Measurements from ENCODE around the gene KIFBP. TPM values are rescaled to one million over a fixed set of nuclear protein-coding genes. Genes with fewer than 3 reads are reported as not detected.
"Not testable (repeated sequence)": the region's sequence is repeated elsewhere in the genome, so short reads cannot be mapped to it uniquely, and the experiment has no call there.

Gene KIFBP
- total RNA-seq, 1 donor from 2014 or later, result 43.2 TPM

- Mint-ChIP-seq H3K27me3 (ENCODE audit: low read depth) (no peaks in the 10 kb centered on the region), H3K4me1 (ENCODE audit: low read depth) (no peaks in the 10 kb centered on the region), H3K9me3 (ENCODE audit: low read depth) (no peaks in the 10 kb centered on the region), H3K4me3 (ENCODE audit: unreplicated experiment) (no peak overlapping the region), H3K36me3 (ENCODE audit: low read depth) (peaks cover 24% of the 10 kb centered on the region), H3K27ac (ENCODE audit: unreplicated experiment) (peak overlapping the region; percentile 63)
- no peak for DNase-seq (ENCODE audit: low spot score)
- no peak for TF ChIP-seq CTCF (IDR thresholded peaks at IDR 0.05)
Observed at GRCh38 chr10:69018613-69019012, 30.0 kb downstream of the KIFBP start.

GRCh38 chr10:69022611-69023010 is 34.0 kb downstream of the KIFBP start:
- Mint-ChIP-seq H3K4me1 (ENCODE audit: low read depth) (no peaks in the 10 kb centered on the region), H3K36me3 (ENCODE audit: low read depth) (peaks cover 9% of the 10 kb centered on the region), H3K27me3 (ENCODE audit: low read depth) (no peaks in the 10 kb centered on the region), H3K27ac (ENCODE audit: unreplicated experiment) (no peak overlapping the region), H3K9me3 (ENCODE audit: low read depth) (no peaks in the 10 kb centered on the region), H3K4me3 (ENCODE audit: unreplicated experiment) (no peak overlapping the region)
- DNase-seq (ENCODE audit: low spot score), result no peak
- no peak for TF ChIP-seq CTCF (IDR thresholded peaks at IDR 0.05)

- Mint-ChIP-seq H3K4me1 (ENCODE audit: low read depth) (no peaks in the 10 kb centered on the region), H3K27me3 (ENCODE audit: low read depth) (no peaks in the 10 kb centered on the region), H3K27ac (ENCODE audit: unreplicated experiment) (no peak overlapping the region), H3K36me3 (ENCODE audit: low read depth) (no peaks in the 10 kb centered on the region), H3K4me3 (ENCODE audit: unreplicated experiment) (no peak overlapping the region), H3K9me3 (ENCODE audit: low read depth) (no peaks in the 10 kb centered on the region)
- DNase-seq (ENCODE audit: low spot score), result no peak
- no peak for TF ChIP-seq CTCF (IDR thresholded peaks at IDR 0.05)
Observed at GRCh38 chr10:69025370-69025896, 36.8 kb downstream of the KIFBP start.

- Mint-ChIP-seq H3K36me3 (ENCODE audit: low read depth) (no peaks in the 10 kb centered on the region), H3K9me3 (ENCODE audit: low read depth) (no peaks in the 10 kb centered on the region), H3K27me3 (ENCODE audit: low read depth) (peaks cover 2% of the 10 kb centered on the region), H3K27ac (ENCODE audit: unreplicated experiment) (no peak overlapping the region), H3K4me3 (ENCODE audit: unreplicated experiment) (no peak overlapping the region), H3K4me1 (ENCODE audit: low read depth) (no peaks in the 10 kb centered on the region)
- DNase-seq (ENCODE audit: low spot score), result peak; percentile 22
- no peak for TF ChIP-seq CTCF (IDR thresholded peaks at IDR 0.05)
Observed at GRCh38 chr10:69033256-69033655, 44.7 kb downstream of the KIFBP start.

- DNase-seq (ENCODE audit: low spot score), result peak; percentile 34
- no peaks in the 10 kb centered on the region for H3K9me3 Mint-ChIP-seq (ENCODE audit: low read depth)
- H3K4me3 Mint-ChIP-seq (ENCODE audit: unreplicated experiment), result no peak overlapping the region
- no peaks in the 10 kb centered on the region for H3K4me1 Mint-ChIP-seq (ENCODE audit: low read depth)
- no peaks in the 10 kb centered on the region for H3K36me3 Mint-ChIP-seq (ENCODE audit: low read depth)
- H3K27me3 Mint-ChIP-seq (ENCODE audit: low read depth), result peaks cover 2% of the 10 kb centered on the region
- H3K27ac Mint-ChIP-seq (ENCODE audit: unreplicated experiment), result no peak overlapping the region
- no peak for TF ChIP-seq CTCF (IDR thresholded peaks at IDR 0.05)
Observed at GRCh38 chr10:69037489-69037888, 48.9 kb downstream of the KIFBP start.

- not testable (repeated sequence) for H3K9me3 Mint-ChIP-seq (ENCODE audit: low read depth); H3K27ac Mint-ChIP-seq (ENCODE audit: unreplicated experiment); H3K4me3 Mint-ChIP-seq (ENCODE audit: unreplicated experiment); H3K4me1 Mint-ChIP-seq (ENCODE audit: low read depth); H3K36me3 Mint-ChIP-seq (ENCODE audit: low read depth); H3K27me3 Mint-ChIP-seq (ENCODE audit: low read depth)
- peak; percentile 13 for DNase-seq (ENCODE audit: low spot score)
Observed at GRCh38 chr10:69040904-69041303, 52.3 kb downstream of the KIFBP start.
